ENCODE measurements around the gene TESK2.

DNA sequence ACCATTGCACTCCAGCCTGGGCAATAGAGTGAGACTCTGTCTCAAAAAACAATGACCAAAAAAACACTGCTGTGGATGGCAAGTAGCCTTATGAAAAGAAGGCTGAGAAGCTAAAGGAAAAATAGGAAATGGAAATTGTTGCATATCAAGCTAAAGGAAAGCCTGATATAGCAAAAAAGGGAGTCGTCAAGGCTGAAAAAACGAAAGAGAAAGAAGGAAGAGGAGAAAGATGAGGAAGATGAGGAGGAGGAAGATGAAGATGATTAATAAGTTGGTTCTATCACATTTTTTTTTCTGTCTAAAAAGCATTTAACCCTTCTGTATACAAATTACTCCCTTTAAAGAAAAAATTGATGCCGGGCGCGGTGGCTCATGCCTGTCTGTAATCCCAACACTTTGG is 40.9 kb upstream of the TESK2 start:
- TF ChIP-seq ZNF274 (IDR thresholded peaks at IDR 0.05; ENCODE audit: low read depth, low read length) (no peak), YY1 (IDR thresholded peaks at IDR 0.05; ENCODE audit: insufficient read depth, insufficient read length) (no peak), SUZ12 (IDR thresholded peaks at IDR 0.05; ENCODE audit: extremely low read depth, insufficient read depth, insufficient read length) (no peak)
